ENCODE results near the gene ACACA. TPM values are rescaled to one million over a fixed set of nuclear protein-coding genes. Genes with fewer than 3 reads are reported as not detected.

Gene ACACA
- total RNA-seq, 1 donor from 2014 or later: 123 TPM

Other genes starting within 250 kb of the ACACA start
- not detected for gene C17orf78, start 30.9 kb downstream of the ACACA start, total RNA-seq
- 29.3 TPM for gene TADA2A, start 50 bp upstream of the ACACA start, total RNA-seq
- gene DUSP14, start 83.1 kb upstream of the ACACA start, total RNA-seq: 9.1 TPM
- gene SYNRG, start 202.6 kb upstream of the ACACA start, total RNA-seq: 43.3 TPM
- 21.4 TPM for gene DDX52, start 236.6 kb upstream of the ACACA start, total RNA-seq